Measurements from ENCODE around the gene UGT1A6.

DNA sequence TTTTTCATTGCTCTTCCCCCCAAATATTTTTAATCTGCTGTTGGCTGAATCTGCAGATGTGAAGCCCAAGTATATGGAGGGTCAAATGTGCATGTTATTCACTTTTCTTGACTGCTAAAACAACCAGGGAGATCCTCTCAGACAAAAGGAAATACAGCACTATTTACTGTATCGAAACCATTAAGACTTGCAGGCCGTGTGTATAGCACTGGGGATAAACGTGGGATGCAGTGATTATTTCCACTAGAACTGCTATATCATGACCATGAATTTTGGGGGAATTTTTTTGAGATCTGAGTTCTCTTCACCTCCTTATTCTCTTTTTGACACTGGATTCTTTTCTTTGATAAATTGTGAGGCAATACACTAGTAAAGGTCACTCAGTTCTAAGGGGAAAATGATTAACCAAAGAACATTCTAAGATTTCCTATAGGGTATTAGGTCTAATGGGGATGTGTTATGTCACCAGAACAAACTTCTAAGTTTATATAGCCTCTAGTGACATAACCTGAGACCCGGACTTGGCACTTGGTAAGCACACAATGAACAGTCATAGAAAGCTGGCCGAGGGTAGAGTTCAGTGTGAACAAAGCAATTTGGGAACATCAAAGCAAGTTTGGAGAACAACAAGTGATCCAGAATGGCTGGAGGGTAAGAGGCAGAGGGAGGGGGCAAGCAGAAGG is 52.5 kb downstream of the UGT1A6 start:
- TF ChIP-seq FOXP1 (CRISPR knock-in tag; IDR thresholded peaks at IDR 0.05; ENCODE audit: borderline replicate concordance) = no peak
- TF ChIP-seq, protein P1, sequence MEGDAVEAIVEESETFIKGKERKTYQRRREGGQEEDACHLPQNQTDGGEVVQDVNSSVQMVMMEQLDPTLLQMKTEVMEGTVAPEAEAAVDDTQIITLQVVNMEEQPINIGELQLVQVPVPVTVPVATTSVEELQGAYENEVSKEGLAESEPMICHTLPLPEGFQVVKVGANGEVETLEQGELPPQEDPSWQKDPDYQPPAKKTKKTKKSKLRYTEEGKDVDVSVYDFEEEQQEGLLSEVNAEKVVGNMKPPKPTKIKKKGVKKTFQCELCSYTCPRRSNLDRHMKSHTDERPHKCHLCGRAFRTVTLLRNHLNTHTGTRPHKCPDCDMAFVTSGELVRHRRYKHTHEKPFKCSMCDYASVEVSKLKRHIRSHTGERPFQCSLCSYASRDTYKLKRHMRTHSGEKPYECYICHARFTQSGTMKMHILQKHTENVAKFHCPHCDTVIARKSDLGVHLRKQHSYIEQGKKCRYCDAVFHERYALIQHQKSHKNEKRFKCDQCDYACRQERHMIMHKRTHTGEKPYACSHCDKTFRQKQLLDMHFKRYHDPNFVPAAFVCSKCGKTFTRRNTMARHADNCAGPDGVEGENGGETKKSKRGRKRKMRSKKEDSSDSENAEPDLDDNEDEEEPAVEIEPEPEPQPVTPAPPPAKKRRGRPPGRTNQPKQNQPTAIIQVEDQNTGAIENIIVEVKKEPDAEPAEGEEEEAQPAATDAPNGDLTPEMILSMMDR (IDR thresholded peaks at IDR 0.05) = no peak
- TF ChIP-seq, protein P2, sequence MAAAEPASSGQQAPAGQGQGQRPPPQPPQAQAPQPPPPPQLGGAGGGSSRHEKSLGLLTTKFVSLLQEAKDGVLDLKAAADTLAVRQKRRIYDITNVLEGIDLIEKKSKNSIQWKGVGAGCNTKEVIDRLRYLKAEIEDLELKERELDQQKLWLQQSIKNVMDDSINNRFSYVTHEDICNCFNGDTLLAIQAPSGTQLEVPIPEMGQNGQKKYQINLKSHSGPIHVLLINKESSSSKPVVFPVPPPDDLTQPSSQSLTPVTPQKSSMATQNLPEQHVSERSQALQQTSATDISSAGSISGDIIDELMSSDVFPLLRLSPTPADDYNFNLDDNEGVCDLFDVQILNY (CRISPR knock-in tag; IDR thresholded peaks at IDR 0.05) = no peak
- no peak for TF ChIP-seq RELA (CRISPR knock-in tag; IDR thresholded peaks at IDR 0.05; ENCODE audit: borderline replicate concordance)
- no peak for TF ChIP-seq HMGA2 (CRISPR knock-in tag; IDR thresholded peaks at IDR 0.05)
- TF ChIP-seq NFYB (CRISPR knock-in tag; conservative IDR thresholded peaks at IDR 0.05; ENCODE audit: low read depth) = no peak
- TF ChIP-seq, protein P3, sequence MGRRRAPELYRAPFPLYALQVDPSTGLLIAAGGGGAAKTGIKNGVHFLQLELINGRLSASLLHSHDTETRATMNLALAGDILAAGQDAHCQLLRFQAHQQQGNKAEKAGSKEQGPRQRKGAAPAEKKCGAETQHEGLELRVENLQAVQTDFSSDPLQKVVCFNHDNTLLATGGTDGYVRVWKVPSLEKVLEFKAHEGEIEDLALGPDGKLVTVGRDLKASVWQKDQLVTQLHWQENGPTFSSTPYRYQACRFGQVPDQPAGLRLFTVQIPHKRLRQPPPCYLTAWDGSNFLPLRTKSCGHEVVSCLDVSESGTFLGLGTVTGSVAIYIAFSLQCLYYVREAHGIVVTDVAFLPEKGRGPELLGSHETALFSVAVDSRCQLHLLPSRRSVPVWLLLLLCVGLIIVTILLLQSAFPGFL (CRISPR knock-in tag; IDR thresholded peaks at IDR 0.05; ENCODE audit: borderline replicate concordance) = no peak
- TF ChIP-seq GTF2I (CRISPR knock-in tag; conservative IDR thresholded peaks at IDR 0.05) = no peak
- TF ChIP-seq NR3C1 (CRISPR knock-in tag; conservative IDR thresholded peaks at IDR 0.05; ENCODE audit: low read depth) = no peak
- TF ChIP-seq, protein P4, sequence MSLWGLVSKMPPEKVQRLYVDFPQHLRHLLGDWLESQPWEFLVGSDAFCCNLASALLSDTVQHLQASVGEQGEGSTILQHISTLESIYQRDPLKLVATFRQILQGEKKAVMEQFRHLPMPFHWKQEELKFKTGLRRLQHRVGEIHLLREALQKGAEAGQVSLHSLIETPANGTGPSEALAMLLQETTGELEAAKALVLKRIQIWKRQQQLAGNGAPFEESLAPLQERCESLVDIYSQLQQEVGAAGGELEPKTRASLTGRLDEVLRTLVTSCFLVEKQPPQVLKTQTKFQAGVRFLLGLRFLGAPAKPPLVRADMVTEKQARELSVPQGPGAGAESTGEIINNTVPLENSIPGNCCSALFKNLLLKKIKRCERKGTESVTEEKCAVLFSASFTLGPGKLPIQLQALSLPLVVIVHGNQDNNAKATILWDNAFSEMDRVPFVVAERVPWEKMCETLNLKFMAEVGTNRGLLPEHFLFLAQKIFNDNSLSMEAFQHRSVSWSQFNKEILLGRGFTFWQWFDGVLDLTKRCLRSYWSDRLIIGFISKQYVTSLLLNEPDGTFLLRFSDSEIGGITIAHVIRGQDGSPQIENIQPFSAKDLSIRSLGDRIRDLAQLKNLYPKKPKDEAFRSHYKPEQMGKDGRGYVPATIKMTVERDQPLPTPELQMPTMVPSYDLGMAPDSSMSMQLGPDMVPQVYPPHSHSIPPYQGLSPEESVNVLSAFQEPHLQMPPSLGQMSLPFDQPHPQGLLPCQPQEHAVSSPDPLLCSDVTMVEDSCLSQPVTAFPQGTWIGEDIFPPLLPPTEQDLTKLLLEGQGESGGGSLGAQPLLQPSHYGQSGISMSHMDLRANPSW (CRISPR knock-in tag; conservative IDR thresholded peaks at IDR 0.05; ENCODE audit: low read depth) = no peak
- TF ChIP-seq, protein P5, sequence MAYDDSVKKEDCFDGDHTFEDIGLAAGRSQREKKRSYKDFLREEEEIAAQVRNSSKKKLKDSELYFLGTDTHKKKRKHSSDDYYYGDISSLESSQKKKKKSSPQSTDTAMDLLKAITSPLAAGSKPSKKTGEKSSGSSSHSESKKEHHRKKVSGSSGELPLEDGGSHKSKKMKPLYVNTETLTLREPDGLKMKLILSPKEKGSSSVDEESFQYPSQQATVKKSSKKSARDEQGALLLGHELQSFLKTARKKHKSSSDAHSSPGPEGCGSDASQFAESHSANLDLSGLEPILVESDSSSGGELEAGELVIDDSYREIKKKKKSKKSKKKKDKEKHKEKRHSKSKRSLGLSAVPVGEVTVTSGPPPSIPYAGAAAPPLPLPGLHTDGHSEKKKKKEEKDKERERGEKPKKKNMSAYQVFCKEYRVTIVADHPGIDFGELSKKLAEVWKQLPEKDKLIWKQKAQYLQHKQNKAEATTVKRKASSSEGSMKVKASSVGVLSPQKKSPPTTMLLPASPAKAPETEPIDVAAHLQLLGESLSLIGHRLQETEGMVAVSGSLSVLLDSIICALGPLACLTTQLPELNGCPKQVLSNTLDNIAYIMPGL (CRISPR knock-in tag; IDR thresholded peaks at IDR 0.05) = no peak
- TF ChIP-seq ZNF138 (CRISPR knock-in tag; conservative IDR thresholded peaks at IDR 0.05) = no peak
- TF ChIP-seq, protein P6, sequence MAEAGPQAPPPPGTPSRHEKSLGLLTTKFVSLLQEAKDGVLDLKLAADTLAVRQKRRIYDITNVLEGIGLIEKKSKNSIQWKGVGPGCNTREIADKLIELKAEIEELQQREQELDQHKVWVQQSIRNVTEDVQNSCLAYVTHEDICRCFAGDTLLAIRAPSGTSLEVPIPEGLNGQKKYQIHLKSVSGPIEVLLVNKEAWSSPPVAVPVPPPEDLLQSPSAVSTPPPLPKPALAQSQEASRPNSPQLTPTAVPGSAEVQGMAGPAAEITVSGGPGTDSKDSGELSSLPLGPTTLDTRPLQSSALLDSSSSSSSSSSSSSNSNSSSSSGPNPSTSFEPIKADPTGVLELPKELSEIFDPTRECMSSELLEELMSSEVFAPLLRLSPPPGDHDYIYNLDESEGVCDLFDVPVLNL (CRISPR knock-in tag; IDR thresholded peaks at IDR 0.05; ENCODE audit: borderline replicate concordance, low read depth) = no peak
